ENCODE results near the gene PITPNB.

The PITPNB gene

DNA sequence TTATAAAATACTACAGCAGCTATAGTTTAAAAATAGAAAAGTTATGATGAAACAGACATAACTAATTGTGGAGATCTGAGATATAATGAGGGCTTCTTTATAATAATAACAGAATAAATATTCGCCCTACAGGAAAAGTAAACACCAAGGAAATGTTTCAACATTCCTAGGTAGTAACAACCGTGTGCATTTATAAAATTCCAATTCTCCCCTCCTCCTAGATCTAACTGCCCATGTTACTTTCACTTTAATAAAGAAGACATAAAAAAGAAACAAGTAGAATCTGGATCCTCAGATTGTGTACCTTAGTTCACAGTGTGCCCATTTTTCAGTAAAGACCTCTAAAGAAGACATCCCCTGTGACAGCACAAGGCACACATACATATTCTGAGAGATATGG is 59.7 kb downstream of the PITPNB start:
- DNase-seq (ENCODE audit: low read depth in 2 of 2), result no peak

DNA sequence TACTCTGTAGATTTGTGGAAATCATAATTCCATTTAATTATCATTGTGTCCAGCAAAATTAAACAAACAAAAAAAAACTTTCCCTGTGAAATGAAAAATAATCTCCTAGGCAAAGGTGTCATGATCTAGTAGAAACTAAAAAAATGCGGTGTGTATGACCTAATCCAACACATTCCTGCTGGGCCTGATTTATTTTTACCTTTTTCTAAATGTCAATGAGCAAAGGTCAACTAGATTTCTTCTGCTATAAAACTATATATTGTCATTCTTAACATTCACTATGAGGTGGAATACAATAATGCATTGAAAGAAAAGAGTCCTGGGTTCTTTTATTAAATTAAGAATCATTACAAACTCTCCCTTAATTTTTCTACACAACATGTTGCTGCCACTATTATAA is 60.4 kb downstream of the PITPNB start:
- no peak for DNase-seq (ENCODE audit: low read depth in 2 of 2)

DNA sequence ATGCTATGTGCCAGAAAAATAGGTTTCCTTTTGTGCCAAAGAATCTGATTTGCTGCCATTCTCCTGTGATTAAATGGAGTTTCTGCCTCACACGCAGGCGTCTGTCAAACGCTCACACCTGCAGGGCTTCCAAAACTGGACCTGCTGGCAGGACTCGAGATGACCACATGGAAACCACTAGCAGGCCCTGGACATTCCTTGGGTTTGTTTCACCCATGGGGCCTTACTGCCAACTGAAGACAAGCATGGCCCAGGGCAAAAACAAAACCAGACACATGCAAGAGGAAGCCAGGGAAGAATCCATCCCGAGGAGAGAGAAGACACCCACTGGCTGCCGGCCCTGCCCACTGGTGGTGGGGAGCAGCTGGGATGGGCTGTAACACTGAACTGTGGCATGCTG is 61.6 kb downstream of the PITPNB start:
- no peak for DNase-seq (ENCODE audit: low read depth in 2 of 2)

DNA sequence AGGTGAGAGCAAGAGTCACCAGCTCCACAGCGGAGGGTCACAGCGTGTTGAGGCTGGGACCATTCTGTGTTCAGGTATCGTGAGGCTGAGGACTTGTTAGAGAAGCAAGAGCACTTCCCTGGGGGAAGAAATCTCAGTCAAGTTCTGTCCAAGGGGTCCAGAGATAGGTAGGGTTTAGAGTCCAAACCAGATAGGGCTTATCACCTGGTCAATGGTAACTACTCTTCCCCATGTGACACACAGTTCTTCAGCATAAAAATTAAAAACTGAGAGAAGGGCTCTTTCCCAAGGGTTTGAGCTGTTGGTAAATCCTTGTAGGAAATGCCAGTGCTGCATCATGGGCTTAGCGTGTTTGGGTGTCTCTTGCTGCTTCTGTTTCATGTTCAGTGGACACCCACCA is 62.7 kb downstream of the PITPNB start:
- DNase-seq (ENCODE audit: low read depth in 2 of 2), result no peak

DNA sequence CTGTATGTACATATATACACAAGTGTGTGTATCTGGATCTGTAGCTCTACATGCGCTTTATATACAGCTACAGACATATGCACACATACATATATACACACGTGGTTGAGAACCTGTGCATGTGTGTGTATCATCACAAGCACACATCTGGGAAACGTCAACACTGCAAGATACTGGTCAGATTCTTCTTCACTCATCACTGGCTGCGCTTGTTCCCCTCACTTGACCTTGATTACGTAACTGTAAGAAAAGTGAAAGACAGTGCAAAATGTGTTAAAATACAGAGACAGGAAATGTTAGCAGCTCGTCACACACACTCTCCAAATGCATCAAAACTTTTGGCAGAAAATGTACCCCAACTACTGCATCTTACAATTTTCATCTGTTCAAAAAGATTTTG is 65.6 kb downstream of the PITPNB start:
- DNase-seq (ENCODE audit: low read depth in 2 of 2), result no peak

DNA sequence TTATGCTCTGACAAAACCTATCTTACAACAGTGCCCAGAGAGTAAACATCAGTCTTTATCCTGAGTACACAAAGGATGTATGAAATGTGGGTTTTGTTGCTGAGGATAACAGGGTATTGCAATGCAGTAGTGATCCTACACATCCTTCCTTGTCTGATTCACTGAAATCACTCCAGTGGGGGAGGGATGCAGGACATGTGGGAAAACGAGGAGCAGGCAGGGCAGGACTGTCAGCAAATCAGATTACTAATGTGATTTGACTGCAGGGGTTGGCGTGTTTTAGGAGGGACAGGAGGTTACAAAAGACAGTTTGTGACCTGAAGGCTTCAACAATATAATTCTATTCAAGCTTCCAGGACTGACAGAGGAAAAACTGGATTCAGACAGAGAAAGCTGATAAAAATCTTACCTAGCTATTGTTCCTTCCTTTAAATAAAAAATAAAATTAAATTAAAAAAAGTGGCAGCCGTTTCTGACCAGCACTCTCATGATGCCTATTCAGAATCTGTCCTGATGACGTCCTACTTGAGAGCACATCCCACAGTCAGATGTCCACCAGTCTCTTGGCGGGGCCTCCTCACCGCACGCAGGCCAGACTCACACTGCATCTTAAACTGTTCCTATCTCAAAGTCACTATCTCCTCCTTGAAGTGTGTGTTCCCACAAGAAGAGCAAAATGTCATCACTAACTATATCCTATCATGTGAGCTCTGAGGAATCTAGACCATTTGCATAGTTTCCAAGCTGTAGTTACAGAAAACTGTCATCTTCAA is 66.9 kb downstream of the PITPNB start:
- DNase-seq (ENCODE audit: low read depth in 2 of 2), result no peak

DNA sequence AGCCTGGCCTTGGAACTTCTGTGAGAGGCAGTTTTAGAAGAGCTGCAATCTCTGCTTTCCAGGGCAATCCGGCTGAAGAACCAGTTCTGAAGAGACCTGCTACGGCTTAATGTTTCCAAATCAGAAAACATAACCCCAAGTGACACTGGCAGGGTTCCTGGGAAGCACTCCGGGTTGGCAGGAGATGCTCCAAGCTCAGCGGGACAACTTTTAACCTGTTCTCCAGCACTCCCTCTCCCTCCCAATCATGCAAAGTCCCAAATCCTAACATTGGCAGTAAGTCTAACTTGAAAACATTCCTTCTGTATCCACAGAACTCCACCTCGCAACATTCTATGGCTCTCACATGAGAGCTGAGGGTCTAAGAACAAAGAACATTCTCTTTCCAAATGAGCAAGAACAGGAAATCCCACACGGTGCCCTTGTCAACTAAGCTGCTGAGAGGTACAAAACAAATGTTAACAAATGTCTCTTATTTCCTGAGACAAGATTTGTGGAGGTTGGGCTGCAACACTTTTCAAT is 69.0 kb downstream of the PITPNB start:
- no peak for DNase-seq (ENCODE audit: low read depth in 2 of 2)

DNA sequence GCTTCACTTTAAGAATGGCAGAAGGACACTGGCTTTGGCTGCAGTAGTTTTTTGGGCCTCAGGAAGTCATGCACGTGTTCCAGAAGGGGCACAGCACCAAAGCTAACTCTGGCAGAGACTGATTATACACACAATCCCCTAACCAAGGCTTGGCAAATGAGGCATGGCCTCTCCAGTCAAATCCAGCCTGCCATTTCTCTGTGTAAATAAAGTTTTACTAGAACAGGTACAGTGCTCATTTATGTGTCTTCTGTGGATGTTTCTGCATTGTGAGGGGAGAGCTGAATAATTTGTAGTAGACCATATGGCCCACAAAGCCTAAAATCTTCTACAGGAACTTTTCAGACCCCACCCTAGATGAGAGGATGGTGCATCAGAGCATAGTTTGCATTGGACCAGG is 71.1 kb downstream of the PITPNB start:
- no peak for DNase-seq (ENCODE audit: low read depth in 2 of 2)

DNA sequence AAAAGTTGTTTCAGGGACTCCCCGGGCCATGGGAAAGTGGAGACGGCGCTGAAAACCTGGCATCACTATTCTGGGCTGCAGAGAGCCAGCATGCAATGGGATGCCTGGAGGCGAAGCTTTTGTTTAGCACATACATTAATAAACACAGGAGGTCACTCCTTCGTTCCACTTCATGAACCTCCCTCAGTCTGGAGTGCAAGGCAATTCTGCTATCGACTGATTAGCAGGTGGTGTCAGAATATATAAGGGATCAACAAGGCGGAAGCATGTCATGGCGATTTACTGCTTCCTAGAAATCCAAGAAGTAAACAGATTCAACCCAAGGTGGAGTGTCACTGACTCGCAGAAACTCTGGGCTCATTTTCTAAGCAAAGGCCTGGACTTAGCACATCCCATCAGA is 72.1 kb downstream of the PITPNB start:
- DNase-seq (ENCODE audit: low read depth in 2 of 2), result no peak

DNA sequence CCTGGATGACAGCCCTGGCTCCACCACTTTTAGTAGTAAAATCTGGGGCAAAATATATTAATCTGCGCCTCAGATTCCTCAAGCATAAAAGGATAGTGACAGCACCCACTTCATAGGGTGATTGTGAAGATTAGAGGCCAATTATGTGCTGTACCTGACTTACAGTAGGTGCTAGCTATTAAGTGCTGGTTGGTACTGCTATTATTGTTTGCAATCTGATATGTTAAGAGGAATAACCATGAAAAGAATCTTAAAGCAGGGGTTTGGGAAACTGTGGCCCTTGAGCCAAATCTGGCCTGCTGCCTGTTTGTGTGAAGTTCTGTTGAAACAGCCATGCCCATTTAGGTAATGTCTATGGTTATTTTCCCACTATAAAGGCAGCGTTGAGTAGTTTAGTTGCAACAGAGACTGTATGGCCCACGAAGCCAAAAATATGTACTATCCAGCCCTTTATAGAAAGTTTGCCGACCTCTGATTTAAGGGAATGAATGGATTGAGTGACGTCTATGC is 72.8 kb downstream of the PITPNB start:
- no peak for DNase-seq (ENCODE audit: low read depth in 2 of 2)

DNA sequence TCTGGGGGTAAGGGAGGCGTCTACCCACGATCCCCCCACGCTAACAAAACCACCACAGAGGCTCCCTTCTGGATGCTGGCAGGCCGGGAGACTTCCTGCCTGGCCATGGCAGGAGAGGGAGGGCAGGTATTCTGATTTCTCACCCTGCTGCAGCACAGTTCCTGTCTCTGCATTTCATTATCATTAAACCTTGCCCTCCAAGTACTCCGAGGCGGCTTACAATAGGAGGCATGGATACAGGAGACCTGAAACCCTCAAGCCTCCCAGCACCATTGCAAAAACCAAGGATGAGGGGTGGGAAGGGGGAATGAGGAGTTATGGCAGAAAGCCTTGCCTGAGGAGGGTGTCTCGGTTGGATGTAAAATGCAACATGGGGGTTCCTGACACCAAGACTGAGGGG is 73.4 kb downstream of the PITPNB start:
- DNase-seq (ENCODE audit: low read depth in 2 of 2), result no peak

DNA sequence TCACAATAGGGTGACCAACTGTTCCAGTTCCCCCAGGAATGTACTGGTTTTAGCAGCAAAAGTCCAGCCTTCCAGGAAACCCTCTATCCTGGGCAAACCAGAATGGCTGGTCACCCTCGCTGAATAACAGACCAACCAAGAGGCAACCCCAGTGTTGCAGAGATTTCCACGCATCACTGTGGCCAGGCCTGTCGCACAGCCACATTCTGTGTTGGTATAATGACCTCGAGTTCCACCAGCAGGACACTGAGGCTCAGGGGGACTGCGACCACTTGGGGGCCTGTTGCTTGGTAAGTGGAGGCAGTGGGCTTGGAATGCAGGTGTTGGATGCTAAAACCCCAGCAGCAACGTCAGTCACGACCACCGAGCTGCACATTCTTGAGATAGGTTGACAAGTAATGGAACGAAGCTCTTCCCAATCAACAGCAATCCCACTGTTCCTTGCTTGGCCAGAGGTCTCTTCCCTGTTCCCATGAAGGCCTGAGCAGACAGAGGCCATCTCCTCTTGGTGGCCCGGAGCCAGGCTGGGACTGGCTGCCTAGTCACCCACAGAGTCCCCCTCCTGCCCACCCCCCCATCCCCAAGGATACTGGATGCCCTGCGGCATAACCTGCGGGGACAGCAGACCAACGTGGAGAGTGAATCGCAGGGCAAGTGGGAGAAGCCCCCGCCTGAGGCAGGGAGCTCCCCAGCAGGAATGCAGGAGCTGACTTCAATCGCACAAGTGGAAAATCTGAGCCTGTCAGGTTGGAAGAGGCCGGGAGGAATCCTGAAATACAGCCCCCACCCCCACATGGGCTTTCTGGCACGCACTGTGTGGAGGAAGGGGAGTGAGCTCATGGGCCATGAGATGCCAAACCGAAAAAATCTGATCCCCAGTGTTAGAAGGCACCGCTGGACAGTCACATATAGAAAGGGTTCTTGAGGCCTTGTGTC is 74.1 kb downstream of the PITPNB start:
- no peak for DNase-seq (ENCODE audit: low read depth in 2 of 2)

DNA sequence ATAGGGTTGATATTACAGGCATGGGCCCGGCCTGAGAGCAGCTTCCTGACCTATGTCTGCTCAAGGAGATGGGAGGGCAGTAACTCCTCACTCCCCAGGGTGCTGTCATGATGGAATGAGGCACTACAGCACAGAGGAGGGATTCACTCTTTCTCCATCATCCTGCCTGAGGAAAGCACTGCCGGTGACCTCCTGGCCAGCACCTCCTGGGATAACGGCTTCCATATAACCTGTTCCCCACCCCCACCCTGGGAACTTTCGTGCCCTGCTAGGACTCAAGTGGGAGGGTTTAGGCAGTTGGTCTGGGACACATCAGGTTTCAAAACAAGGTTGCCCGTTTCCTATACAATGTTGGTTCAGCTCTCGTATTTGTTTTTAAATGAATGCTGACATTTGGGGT is 74.8 kb downstream of the PITPNB start:
- DNase-seq (ENCODE audit: low read depth in 2 of 2), result no peak

DNA sequence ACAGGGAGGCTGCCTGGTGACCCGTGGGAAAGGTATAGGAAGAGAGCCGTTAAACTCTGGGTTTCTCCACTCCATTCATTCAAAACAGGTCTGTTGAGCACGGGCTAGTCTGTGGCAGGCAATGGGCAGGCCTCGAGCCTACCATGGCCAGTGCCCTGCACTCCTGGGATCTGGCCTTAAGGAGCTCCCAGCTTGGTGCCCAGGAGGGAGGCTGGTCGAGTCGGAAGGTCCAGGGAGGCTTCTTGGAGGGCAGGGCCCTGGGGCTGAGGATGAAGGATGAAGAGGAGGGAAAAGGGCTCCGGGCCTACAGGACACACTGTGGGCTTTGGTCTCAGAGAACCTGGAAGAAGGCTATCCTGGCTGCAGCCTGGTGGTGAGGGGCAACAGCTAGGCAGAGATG is 75.6 kb downstream of the PITPNB start:
- no peak for DNase-seq (ENCODE audit: low read depth in 2 of 2)

DNA sequence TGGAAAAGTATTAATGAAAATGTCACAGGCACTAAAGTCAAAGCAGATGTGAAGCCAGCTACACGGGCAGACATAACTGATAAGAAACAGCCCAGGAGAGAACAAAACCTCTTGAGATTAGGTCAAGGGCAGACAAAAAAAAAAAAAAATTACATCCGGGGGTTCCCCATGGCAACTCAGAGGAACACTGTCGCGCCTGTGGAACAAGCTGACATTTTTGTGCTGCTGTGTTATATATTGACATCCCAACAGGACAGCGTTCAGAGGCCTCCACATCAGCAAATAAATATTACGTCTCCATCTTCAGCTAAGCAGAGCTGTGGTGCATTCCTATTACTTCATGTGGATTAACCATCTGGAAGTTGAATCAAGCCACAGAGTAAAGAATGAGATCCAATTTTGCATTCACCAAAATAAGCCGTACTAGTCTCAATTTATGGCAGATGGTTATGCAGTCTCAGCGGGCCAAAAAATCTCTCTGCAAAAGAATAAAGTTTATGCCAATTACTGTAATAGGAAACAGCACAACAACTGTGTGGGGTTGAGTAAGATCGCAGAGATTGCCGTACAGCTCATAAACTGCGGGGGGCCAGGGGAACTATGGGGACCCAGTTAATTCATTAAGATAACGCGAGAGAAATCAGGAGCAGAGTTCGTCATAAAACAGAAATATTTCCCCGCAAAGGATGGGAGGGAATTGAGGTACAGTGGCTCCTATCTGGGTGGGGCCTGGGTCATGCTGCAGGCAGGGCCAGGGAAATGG is 76.2 kb downstream of the PITPNB start:
- no peak for DNase-seq (ENCODE audit: low read depth in 2 of 2)

DNA sequence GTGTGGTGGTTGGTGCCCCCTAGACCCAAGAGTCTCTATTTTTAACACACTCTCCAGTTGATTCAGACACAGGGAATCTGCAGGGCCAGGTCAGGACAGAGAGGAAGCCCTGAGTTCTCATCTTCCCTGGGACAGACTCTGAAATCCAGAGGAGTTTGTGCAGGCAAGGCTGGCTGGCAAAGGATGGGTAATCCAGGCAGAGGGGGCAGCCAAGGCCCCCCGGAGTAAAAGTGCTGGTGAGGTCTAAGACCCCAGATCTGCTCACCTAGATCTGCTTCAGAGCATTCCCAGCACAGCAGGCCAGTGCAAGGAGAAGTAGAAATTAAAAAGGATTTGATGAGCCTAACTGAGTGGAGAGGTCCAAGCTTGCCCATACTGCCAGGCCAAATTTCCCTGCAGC is 76.9 kb downstream of the PITPNB start:
- no peak for DNase-seq (ENCODE audit: low read depth in 2 of 2)

DNA sequence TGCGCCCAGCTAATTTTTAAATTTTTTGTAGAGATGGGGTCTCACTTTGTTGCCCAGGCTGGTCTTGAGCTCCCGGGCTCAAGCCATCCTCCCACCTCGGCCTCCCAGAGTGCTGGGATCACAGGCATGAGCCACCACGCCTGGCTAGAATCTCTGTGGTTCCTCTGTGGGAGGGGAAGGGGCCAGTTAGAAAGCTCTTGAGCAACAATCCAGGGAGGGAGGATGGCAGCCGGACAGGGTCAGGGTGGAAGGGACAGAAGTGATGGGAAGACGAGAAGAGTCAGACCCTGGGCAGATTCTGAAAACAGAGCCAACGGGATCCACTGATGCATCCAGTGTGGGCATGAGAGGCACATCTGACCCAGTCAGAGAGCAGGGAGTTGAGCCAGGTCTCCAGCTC is 78.6 kb downstream of the PITPNB start:
- no peak for DNase-seq (ENCODE audit: low read depth in 2 of 2)

DNA sequence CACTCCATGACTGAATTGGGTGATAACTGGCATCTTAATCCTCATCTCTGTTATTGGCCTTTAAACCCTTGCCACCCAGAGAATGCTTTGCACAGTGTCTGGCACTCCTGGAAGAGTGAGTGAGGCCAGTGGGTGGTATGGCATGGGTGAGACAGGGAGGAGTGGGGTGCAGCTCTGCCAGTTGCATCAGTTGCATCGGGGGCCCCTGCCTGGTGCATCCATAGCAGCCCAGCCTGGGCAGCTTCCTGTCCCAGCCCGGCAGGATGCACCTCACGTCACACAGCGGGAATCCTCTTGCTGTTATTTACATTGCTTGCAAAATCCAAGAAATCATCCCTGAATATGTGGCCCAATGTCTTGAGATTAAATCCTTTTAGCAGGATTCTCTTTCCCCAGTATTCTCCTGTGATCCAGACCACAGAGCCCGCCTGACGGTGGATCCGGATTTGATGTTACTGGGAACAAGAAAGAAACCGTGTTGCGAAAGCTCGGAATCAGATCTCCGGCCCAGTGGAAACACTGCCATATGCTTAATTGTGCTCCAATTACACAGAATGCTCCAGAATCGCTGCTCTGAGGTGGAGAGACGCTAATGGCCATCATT is 79.9 kb downstream of the PITPNB start:
- DNase-seq (ENCODE audit: low read depth in 2 of 2), result no peak

DNA sequence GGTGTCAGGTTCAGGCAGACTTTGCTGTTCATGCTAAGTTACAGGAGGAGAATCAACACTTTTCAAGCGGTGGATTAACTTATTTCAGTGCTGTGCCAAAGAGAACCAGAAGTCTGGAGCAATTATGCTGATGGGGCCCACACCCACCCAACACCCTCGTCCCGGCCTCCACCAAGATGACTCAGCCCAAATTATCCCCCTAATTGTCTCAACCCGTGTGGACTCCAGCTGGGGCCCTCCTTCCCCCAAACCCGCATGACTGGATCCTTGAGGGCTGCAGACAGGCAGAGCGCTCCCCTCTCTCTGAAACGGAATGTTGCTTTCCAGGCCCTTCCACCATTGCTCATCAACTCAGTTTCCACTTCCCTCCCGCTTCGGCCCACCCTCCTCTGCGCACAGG is 82.9 kb downstream of the PITPNB start:
- no peak for DNase-seq (ENCODE audit: low read depth in 2 of 2)

DNA sequence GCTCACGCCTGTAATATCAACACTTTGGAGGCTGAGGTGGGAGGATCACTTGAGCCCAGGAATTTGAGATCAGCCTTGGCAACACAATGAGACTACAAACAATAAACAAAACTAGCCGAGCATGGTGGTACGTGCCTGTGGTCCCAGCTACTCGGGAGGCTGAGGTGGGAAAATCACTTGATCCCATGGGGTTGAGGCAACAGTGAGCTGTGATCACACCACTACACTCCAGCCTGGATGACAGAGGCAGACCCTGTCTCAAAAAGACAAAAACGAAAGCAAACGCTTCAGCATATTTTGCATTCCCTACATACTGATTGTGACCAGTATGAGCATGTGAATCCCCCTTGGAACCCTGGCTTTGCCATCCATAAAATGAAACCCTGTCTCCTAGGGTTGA is 83.6 kb downstream of the PITPNB start:
- DNase-seq (ENCODE audit: low read depth in 2 of 2), result no peak

DNA sequence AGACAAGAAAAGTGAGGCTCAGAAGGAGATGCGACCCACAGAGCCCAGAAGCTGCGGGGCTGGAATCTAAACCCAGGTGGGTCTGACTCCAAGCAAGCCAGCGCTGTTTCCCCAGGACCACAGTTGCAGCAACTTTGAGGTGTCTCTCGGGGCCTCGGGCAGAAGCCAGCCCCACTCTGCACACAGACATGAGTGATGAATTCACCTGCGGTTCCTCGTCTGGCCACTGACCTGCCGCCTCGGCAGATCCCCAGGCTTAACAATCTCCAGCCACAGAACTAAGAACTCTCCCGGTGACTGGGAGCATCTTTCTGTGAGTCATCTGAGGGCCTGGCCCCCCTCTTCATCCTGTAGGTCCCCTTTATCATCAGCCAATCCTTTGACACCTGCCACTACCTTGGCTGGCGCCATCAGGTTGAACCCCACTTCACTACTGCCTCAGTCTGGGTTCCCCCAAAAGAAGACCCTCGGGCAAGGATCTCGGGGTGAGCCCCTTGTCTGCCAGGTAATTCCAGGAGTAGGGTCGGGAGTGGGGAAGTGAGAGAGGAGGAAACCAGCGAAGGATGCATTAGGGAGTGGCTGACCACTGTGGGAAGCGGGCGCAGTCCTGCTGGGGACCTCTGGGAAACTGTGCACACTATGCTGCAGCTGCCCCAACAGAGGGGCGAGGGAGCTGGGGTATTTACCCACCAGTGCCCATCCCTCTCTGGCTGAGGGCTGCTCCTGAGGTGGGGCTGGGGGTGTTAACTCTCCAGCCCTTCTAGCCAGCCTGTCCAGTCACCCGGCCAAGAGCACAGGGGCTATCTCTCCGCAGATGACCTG is 84.5 kb downstream of the PITPNB start:
- DNase-seq (ENCODE audit: low read depth in 2 of 2), result no peak
